Measurements from ENCODE around the gene TMEM62.
A peak's percentile ranks its signal among the peaks of the same experiment; 100 is the strongest.

Gene TMEM62

GRCh38 chr15:43106486-43106829 lies 26.9 kb upstream of the TMEM62 start:
- peak overlapping the region; percentile 22 for H4K12ac ChIP-seq (ENCODE audit: low read depth, low read length)
- no peak overlapping the region for H2BK12ac ChIP-seq (ENCODE audit: low read length)
- H2BK5ac ChIP-seq (ENCODE audit: low read depth, low read length, poor library complexity) = no peak overlapping the region
- H2AFZ ChIP-seq (ENCODE audit: insufficient read depth, low read length, poor library complexity) = peak overlapping the region; percentile 5
- no peak overlapping the region for H3K23ac ChIP-seq (ENCODE audit: low read length)
- no peak overlapping the region for H3K27ac ChIP-seq (ENCODE audit: low read depth, low read length)
- peaks cover 8% of the 10 kb centered on the region for H3K79me2 ChIP-seq (ENCODE audit: control insufficient read depth, insufficient read depth, low read length, poor library complexity)
- H3K4me2 ChIP-seq (ENCODE audit: low read length) = peak overlapping the region; percentile 78
- H3K9ac ChIP-seq (ENCODE audit: low read length) = peak overlapping the region; percentile 90
- peaks cover 2 to 3% of the 10 kb centered on the region in 2 experiments for H3K36me3 ChIP-seq (ENCODE audit: control insufficient read depth in 1 of 2, insufficient read depth in 2 of 2, low read length in 2 of 2)
- H4K8ac ChIP-seq (ENCODE audit: low read depth, low read length) = peak overlapping the region; percentile 81
- peak overlapping the region; percentile 93 for H3K4me3 ChIP-seq (ENCODE audit: low read depth, low read length)
- H3K79me1 ChIP-seq (ENCODE audit: low read length) = peaks cover 3% of the 10 kb centered on the region
- no peak overlapping the region for H3K4ac ChIP-seq (ENCODE audit: low read depth, low read length)
- no CpG with 5 or more reads among the region's 7 CpGs for WGBS (ENCODE audit: extremely low coverage, insufficient coverage, insufficient read length)
- no peaks in the 10 kb centered on the region for H3K27me3 ChIP-seq (ENCODE audit: insufficient read depth, low read length)
- H3K14ac ChIP-seq (ENCODE audit: low read length) = no peak overlapping the region
- no peak overlapping the region for H2AK5ac ChIP-seq (ENCODE audit: low read length)
- peaks cover 0 to 5% of the 10 kb centered on the region in 2 experiments for H3K4me1 ChIP-seq (ENCODE audit: control insufficient read depth in 1 of 2, insufficient read depth in 2 of 2, low read length in 2 of 2)
- H4K91ac ChIP-seq (ENCODE audit: low read depth, low read length) = no peak overlapping the region
- H2BK120ac ChIP-seq (ENCODE audit: insufficient read depth, low read length, poor library complexity) = no peak overlapping the region
- peak in 1 of 2 donors; percentile 29 for DNase-seq
- H3K9me3 ChIP-seq (ENCODE audit: insufficient read depth, low read depth, low read length) = no peaks in the 10 kb centered on the region
- no peak overlapping the region for H3K18ac ChIP-seq (ENCODE audit: low read length)

GRCh38 chr15:43107751-43108150 lies 25.6 kb upstream of the TMEM62 start:
- Histone ChIP-seq H4K12ac (ENCODE audit: low read depth, low read length) (no peak overlapping the region), H4K8ac (ENCODE audit: low read depth, low read length) (no peak overlapping the region), H3K4me1 (ENCODE audit: control insufficient read depth in 1 of 2, insufficient read depth in 2 of 2, low read length in 2 of 2) (peaks cover 0 to 5% of the 10 kb centered on the region in 2 experiments), H3K4ac (ENCODE audit: low read depth, low read length) (no peak overlapping the region), H3K9ac (ENCODE audit: low read length) (no peak overlapping the region), H3K14ac (ENCODE audit: low read length) (no peak overlapping the region), H3K27me3 (ENCODE audit: insufficient read depth, low read length) (no peaks in the 10 kb centered on the region), H3K4me2 (ENCODE audit: low read length) (no peak overlapping the region), H3K9me3 (ENCODE audit: insufficient read depth, low read depth, low read length) (no peaks in the 10 kb centered on the region), H2BK5ac (ENCODE audit: low read depth, low read length, poor library complexity) (no peak overlapping the region), H4K91ac (ENCODE audit: low read depth, low read length) (no peak overlapping the region), H3K79me2 (ENCODE audit: control insufficient read depth, insufficient read depth, low read length, poor library complexity) (peaks cover 8% of the 10 kb centered on the region), H3K4me3 (ENCODE audit: low read depth, low read length) (no peak overlapping the region), H3K18ac (ENCODE audit: low read length) (no peak overlapping the region), H3K79me1 (ENCODE audit: low read length) (peaks cover 3% of the 10 kb centered on the region), H3K36me3 (ENCODE audit: control insufficient read depth in 1 of 2, insufficient read depth in 2 of 2, low read length in 2 of 2) (peaks cover 2% of the 10 kb centered on the region in 2 experiments), H2AFZ (ENCODE audit: insufficient read depth, low read length, poor library complexity) (no peak overlapping the region), H3K23ac (ENCODE audit: low read length) (no peak overlapping the region), H2AK5ac (ENCODE audit: low read length) (no peak overlapping the region), H2BK12ac (ENCODE audit: low read length) (no peak overlapping the region), H3K27ac (ENCODE audit: low read depth, low read length) (no peak overlapping the region), H2BK120ac (ENCODE audit: insufficient read depth, low read length, poor library complexity) (no peak overlapping the region)
- no CpG with 5 or more reads among the region's 1 CpG for WGBS (ENCODE audit: extremely low coverage, insufficient coverage, insufficient read length)
- DNase-seq = no peak

DNA sequence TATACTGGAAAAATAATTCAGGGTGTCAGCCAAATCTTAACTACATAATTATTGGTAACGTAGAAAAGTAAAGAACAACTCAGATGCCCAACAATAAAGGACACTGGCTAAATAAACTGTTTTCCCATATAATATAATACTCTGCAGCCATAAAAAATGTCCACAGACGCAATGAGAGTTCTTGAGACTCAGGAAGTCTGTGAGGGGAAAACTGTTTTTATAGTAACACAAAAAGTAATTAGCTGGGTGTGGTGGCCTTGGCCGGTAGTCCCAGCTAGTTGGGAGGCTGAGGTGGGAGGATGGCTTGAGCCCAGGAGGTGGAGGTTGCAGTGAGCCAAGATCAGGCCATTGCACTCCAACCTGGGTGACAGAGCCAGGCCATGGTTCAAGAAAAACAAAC lies 22.0 kb upstream of the TMEM62 start:
- no peaks in the 10 kb centered on the region for H3K9me3 ChIP-seq (ENCODE audit: insufficient read depth, low read depth, low read length)
- no peak overlapping the region for H3K18ac ChIP-seq (ENCODE audit: low read length)
- H4K12ac ChIP-seq (ENCODE audit: low read depth, low read length) = no peak overlapping the region
- no CpG with 5 or more reads among the region's 3 CpGs for WGBS (ENCODE audit: extremely low coverage, insufficient coverage, insufficient read length)
- H3K4me1 ChIP-seq (ENCODE audit: control insufficient read depth in 1 of 2, insufficient read depth in 2 of 2, low read length in 2 of 2) = no peaks in the 10 kb centered on the region
- no peak overlapping the region for H2BK12ac ChIP-seq (ENCODE audit: low read length)
- no peak overlapping the region for H3K9ac ChIP-seq (ENCODE audit: low read length)
- H3K23ac ChIP-seq (ENCODE audit: low read length) = no peak overlapping the region
- no peak overlapping the region for H4K91ac ChIP-seq (ENCODE audit: low read depth, low read length)
- H3K4me2 ChIP-seq (ENCODE audit: low read length) = no peak overlapping the region
- H3K4ac ChIP-seq (ENCODE audit: low read depth, low read length) = no peak overlapping the region
- H3K14ac ChIP-seq (ENCODE audit: low read length) = no peak overlapping the region
- H3K79me2 ChIP-seq (ENCODE audit: control insufficient read depth, insufficient read depth, low read length, poor library complexity) = no peaks in the 10 kb centered on the region
- no peaks in the 10 kb centered on the region for H3K27me3 ChIP-seq (ENCODE audit: insufficient read depth, low read length)
- no peak for DNase-seq
- no peak overlapping the region for H2BK5ac ChIP-seq (ENCODE audit: low read depth, low read length, poor library complexity)
- H3K79me1 ChIP-seq (ENCODE audit: low read length) = no peaks in the 10 kb centered on the region
- H2BK120ac ChIP-seq (ENCODE audit: insufficient read depth, low read length, poor library complexity) = no peak overlapping the region
- no peak overlapping the region for H3K4me3 ChIP-seq (ENCODE audit: low read depth, low read length)
- H2AFZ ChIP-seq (ENCODE audit: insufficient read depth, low read length, poor library complexity) = no peak overlapping the region
- no peak overlapping the region for H2AK5ac ChIP-seq (ENCODE audit: low read length)
- H4K8ac ChIP-seq (ENCODE audit: low read depth, low read length) = no peak overlapping the region
- H3K27ac ChIP-seq (ENCODE audit: low read depth, low read length) = no peak overlapping the region
- no peaks in the 10 kb centered on the region for H3K36me3 ChIP-seq (ENCODE audit: control insufficient read depth in 1 of 2, insufficient read depth in 2 of 2, low read length in 2 of 2)

GRCh38 chr15:43118286-43118685 lies 15.1 kb upstream of the TMEM62 start:
- Histone ChIP-seq H3K23ac (ENCODE audit: low read length) (no peak overlapping the region), H3K4me3 (ENCODE audit: low read depth, low read length) (no peak overlapping the region), H2BK120ac (ENCODE audit: insufficient read depth, low read length, poor library complexity) (no peak overlapping the region), H3K36me3 (ENCODE audit: control insufficient read depth in 1 of 2, insufficient read depth in 2 of 2, low read length in 2 of 2) (no peaks in the 10 kb centered on the region), H3K27me3 (ENCODE audit: insufficient read depth, low read length) (no peaks in the 10 kb centered on the region), H3K79me2 (ENCODE audit: control insufficient read depth, insufficient read depth, low read length, poor library complexity) (no peaks in the 10 kb centered on the region), H3K4me2 (ENCODE audit: low read length) (no peak overlapping the region), H4K91ac (ENCODE audit: low read depth, low read length) (no peak overlapping the region), H4K12ac (ENCODE audit: low read depth, low read length) (no peak overlapping the region), H3K9ac (ENCODE audit: low read length) (no peak overlapping the region), H2BK12ac (ENCODE audit: low read length) (no peak overlapping the region), H2AFZ (ENCODE audit: insufficient read depth, low read length, poor library complexity) (no peak overlapping the region), H3K27ac (ENCODE audit: low read depth, low read length) (no peak overlapping the region), H3K14ac (ENCODE audit: low read length) (no peak overlapping the region), H3K4ac (ENCODE audit: low read depth, low read length) (no peak overlapping the region), H2AK5ac (ENCODE audit: low read length) (no peak overlapping the region), H3K9me3 (ENCODE audit: insufficient read depth, low read depth, low read length) (no peaks in the 10 kb centered on the region), H3K4me1 (ENCODE audit: control insufficient read depth in 1 of 2, insufficient read depth in 2 of 2, low read length in 2 of 2) (peaks cover 3 to 6% of the 10 kb centered on the region in 2 experiments), H3K18ac (ENCODE audit: low read length) (no peak overlapping the region), H4K8ac (ENCODE audit: low read depth, low read length) (no peak overlapping the region), H3K79me1 (ENCODE audit: low read length) (no peaks in the 10 kb centered on the region), H2BK5ac (ENCODE audit: low read depth, low read length, poor library complexity) (no peak overlapping the region)
- WGBS (ENCODE audit: extremely low coverage, insufficient coverage, insufficient read length) = no CpG with 5 or more reads among the region's 1 CpG
- DNase-seq = no peak
